ENCODE measurements around the gene OSBPL10.

DNA sequence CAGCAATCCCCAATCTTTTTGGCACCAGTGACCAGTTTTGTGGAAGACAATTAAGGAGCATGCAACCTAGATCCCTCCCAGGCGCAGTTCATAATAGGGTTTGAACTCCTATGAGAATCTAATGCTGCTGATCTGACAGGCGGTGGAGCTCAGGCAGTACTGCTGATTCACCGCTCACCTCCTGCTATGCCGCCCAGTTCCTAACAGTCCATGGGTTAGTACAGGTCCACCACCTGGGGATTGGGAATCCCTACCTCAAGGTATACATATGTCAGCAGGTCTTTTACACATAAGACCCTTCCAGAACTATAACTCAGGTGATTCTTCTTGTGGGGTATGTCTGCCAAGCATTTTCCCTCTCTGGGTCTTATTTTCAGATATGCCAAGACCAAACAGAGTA, 182.2 kb downstream of the OSBPL10 start:
- no peak for TF ChIP-seq POLR2AphosphoS5 (IDR thresholded peaks at IDR 0.05)
- TF ChIP-seq, protein P1, sequence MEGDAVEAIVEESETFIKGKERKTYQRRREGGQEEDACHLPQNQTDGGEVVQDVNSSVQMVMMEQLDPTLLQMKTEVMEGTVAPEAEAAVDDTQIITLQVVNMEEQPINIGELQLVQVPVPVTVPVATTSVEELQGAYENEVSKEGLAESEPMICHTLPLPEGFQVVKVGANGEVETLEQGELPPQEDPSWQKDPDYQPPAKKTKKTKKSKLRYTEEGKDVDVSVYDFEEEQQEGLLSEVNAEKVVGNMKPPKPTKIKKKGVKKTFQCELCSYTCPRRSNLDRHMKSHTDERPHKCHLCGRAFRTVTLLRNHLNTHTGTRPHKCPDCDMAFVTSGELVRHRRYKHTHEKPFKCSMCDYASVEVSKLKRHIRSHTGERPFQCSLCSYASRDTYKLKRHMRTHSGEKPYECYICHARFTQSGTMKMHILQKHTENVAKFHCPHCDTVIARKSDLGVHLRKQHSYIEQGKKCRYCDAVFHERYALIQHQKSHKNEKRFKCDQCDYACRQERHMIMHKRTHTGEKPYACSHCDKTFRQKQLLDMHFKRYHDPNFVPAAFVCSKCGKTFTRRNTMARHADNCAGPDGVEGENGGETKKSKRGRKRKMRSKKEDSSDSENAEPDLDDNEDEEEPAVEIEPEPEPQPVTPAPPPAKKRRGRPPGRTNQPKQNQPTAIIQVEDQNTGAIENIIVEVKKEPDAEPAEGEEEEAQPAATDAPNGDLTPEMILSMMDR (IDR thresholded peaks at IDR 0.05), result no peak

All from prostate gland (tissue), 2 donors.